ENCODE measurements around the gene CPXM2.

The CPXM2 gene

DNA sequence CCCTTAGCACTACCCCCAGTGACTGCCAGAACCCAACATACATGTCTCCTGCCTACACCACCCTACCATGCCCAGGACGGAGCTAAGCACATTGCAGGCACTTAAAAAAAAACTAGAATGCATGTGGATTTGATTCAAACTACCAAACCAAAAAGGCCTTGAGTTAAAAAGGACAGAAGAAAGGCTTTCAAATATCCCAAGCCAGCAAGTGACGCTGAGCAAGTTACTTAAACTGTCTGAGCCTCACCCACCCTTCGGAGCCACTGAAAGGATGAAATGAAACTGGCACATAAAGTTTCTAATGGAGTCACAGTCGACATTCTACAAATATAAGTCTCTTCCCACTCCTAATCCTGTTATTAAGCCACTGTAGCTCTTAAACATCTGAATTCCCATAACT lies 1.8 kb downstream of the CPXM2 start:
- Histone ChIP-seq H3K27ac (ENCODE audit: low read depth in 2 of 2, low read length in 2 of 2) (peak overlapping the region in 1 of 2 donors; percentile 43), H3K27me3 (ENCODE audit: control insufficient read depth in 2 of 2, insufficient read depth in 2 of 2, low read length in 2 of 2) (peaks cover 6 to 9% of the 10 kb centered on the region in 2 donors)

DNA sequence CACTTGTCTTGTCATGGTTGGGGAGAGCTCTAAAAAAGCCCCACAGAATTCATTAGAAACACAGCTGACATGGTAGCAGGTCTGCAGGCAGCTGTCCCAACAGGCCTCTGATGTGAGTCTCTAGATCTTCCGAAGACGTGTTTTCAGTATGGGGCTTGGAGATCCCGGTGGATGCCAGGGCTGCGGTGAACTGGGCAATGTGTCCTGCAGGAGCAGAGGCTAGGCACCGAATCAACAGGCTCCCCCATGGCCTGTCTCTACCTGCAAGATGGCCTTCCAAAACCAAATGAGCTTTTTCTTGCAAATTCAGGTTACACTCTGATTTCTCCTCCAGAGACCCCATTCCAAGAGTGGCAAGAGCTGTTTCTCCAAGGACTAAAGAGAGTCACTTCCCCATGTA lies 2.9 kb downstream of the CPXM2 start:
- H3K9me3 ChIP-seq (ENCODE audit: control insufficient read depth in 2 of 2, low read length in 2 of 2) = no peaks in the 10 kb centered on the region
- H3K4me1 ChIP-seq (ENCODE audit: control insufficient read depth in 2 of 2, insufficient read depth in 2 of 2, low read length in 2 of 2) = no peaks in the 10 kb centered on the region
- peaks cover 6 to 9% of the 10 kb centered on the region in 2 donors for H3K27me3 ChIP-seq (ENCODE audit: control insufficient read depth in 2 of 2, insufficient read depth in 2 of 2, low read length in 2 of 2)
- no peak overlapping the region for H3K9ac ChIP-seq (ENCODE audit: low read depth in 1 of 2, low read length in 2 of 2)
- no peak overlapping the region for H3K27ac ChIP-seq (ENCODE audit: low read depth in 2 of 2, low read length in 2 of 2)
- no peaks in the 10 kb centered on the region for H3K36me3 ChIP-seq (ENCODE audit: control insufficient read depth in 2 of 2, insufficient read depth in 2 of 2, low read length in 2 of 2)
- no peak overlapping the region for H3K4me3 ChIP-seq (ENCODE audit: low read length in 2 of 2)

More for the DNA sequence above, 1.8 kb downstream of the CPXM2 start:
- Histone ChIP-seq H3K9ac (ENCODE audit: low read depth in 1 of 2, low read length in 2 of 2) (no peak overlapping the region), H3K36me3 (ENCODE audit: control insufficient read depth in 2 of 2, insufficient read depth in 2 of 2, low read length in 2 of 2) (no peaks in the 10 kb centered on the region), H3K4me1 (ENCODE audit: control insufficient read depth in 2 of 2, insufficient read depth in 2 of 2, low read length in 2 of 2) (no peaks in the 10 kb centered on the region), H3K4me3 (ENCODE audit: low read length in 2 of 2) (no peak overlapping the region), H3K9me3 (ENCODE audit: control insufficient read depth in 2 of 2, low read length in 2 of 2) (no peaks in the 10 kb centered on the region)

DNA sequence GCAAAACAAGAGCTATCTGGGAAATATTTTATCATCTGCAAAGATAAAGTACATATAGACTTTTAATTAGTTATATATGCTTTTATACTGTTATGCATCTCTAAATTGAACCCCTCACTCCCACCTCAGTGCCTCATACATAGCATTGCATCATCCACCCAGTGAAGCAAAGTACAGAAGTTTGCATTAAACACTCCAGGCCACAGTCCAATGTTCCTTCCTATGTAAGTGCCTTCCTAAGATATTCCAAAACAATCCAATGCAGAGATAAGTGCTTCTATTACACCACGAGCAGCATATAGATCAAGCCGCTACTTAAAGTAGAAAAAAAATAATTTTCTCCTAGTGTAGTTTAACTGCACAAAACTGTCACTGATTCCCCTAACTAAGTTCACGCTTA lies 3.4 kb downstream of the CPXM2 start:
- Histone ChIP-seq H3K27me3 (ENCODE audit: control insufficient read depth in 2 of 2, insufficient read depth in 2 of 2, low read length in 2 of 2) (peaks cover 6 to 9% of the 10 kb centered on the region in 2 donors), H3K27ac (ENCODE audit: low read depth in 2 of 2, low read length in 2 of 2) (no peak overlapping the region), H3K4me3 (ENCODE audit: low read length in 2 of 2) (no peak overlapping the region), H3K9ac (ENCODE audit: low read depth in 1 of 2, low read length in 2 of 2) (no peak overlapping the region), H3K9me3 (ENCODE audit: control insufficient read depth in 2 of 2, low read length in 2 of 2) (no peaks in the 10 kb centered on the region), H3K36me3 (ENCODE audit: control insufficient read depth in 2 of 2, insufficient read depth in 2 of 2, low read length in 2 of 2) (no peaks in the 10 kb centered on the region), H3K4me1 (ENCODE audit: control insufficient read depth in 2 of 2, insufficient read depth in 2 of 2, low read length in 2 of 2) (no peaks in the 10 kb centered on the region)

DNA sequence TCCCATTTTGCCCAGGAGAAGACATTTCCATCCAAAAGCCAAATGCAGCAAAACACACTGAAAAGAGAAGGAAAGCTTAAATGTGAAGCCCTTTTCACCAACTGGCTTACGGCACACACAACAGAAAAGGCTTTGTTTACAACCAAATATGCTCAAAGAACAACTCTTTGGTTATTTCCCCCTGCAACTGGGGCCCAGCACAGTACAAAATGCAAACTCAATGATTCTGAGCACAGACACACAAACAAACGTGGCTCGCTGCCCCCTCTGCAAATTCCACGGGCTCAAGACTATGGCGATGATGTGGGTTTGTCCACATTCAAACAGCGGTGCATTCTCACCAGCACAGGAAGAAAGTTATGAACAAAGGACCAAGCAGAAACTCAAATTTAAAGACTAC lies 5.3 kb downstream of the CPXM2 start:
- no peaks in the 10 kb centered on the region for H3K4me1 ChIP-seq (ENCODE audit: control insufficient read depth in 2 of 2, insufficient read depth in 2 of 2, low read length in 2 of 2)
- H3K27ac ChIP-seq (ENCODE audit: low read depth in 2 of 2, low read length in 2 of 2) = no peak overlapping the region
- no peaks in the 10 kb centered on the region for H3K36me3 ChIP-seq (ENCODE audit: control insufficient read depth in 2 of 2, insufficient read depth in 2 of 2, low read length in 2 of 2)
- H3K9ac ChIP-seq (ENCODE audit: low read depth in 1 of 2, low read length in 2 of 2) = no peak overlapping the region
- H3K9me3 ChIP-seq (ENCODE audit: control insufficient read depth in 2 of 2, low read length in 2 of 2) = no peaks in the 10 kb centered on the region
- H3K27me3 ChIP-seq (ENCODE audit: control insufficient read depth in 2 of 2, insufficient read depth in 2 of 2, low read length in 2 of 2) = peaks cover 6 to 9% of the 10 kb centered on the region in 2 donors
- H3K4me3 ChIP-seq (ENCODE audit: low read length in 2 of 2) = no peak overlapping the region

DNA sequence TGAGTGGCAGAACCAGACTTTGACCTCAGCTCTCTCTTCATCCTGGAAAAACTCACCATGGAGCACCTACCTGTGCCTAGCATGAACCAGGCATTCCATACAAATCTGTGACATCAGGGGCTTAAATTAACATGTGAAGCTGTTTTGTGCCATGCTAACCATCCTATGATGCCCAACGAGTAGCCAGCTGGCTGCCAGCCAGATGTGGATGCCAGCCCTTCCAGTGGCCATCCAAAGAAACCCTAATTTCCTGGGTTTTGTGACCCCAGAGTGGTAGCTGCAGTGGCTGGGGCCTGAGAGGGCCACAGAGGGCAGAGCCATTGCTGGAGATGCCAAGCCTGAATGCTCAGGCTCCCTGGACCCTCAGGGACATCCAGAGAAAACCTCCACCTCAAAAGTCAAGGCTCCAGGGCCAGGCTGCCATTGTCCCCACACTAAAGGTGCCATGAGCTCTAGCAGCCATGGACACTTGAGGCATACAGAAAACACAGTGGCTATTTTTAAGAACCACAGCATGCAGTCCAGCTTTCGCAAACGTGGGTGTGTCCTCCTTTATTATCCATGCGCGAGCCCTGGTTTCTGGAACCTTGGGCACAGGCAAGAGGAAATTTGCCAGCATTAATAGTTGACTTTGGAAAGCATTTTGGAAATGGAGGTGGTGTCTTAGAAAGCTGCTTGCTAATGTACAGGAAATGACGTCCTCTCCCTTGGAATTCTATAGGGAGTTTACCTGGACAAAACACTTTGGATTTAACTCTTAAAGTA lies 6.0 kb downstream of the CPXM2 start:
- Histone ChIP-seq H3K9ac (ENCODE audit: low read depth in 1 of 2, low read length in 2 of 2) (no peak overlapping the region), H3K27ac (ENCODE audit: low read depth in 2 of 2, low read length in 2 of 2) (no peak overlapping the region), H3K36me3 (ENCODE audit: control insufficient read depth in 2 of 2, insufficient read depth in 2 of 2, low read length in 2 of 2) (no peaks in the 10 kb centered on the region), H3K4me1 (ENCODE audit: control insufficient read depth in 2 of 2, insufficient read depth in 2 of 2, low read length in 2 of 2) (no peaks in the 10 kb centered on the region), H3K9me3 (ENCODE audit: control insufficient read depth in 2 of 2, low read length in 2 of 2) (no peaks in the 10 kb centered on the region), H3K4me3 (ENCODE audit: low read length in 2 of 2) (no peak overlapping the region), H3K27me3 (ENCODE audit: control insufficient read depth in 2 of 2, insufficient read depth in 2 of 2, low read length in 2 of 2) (peaks cover 5 to 6% of the 10 kb centered on the region in 2 donors)

DNA sequence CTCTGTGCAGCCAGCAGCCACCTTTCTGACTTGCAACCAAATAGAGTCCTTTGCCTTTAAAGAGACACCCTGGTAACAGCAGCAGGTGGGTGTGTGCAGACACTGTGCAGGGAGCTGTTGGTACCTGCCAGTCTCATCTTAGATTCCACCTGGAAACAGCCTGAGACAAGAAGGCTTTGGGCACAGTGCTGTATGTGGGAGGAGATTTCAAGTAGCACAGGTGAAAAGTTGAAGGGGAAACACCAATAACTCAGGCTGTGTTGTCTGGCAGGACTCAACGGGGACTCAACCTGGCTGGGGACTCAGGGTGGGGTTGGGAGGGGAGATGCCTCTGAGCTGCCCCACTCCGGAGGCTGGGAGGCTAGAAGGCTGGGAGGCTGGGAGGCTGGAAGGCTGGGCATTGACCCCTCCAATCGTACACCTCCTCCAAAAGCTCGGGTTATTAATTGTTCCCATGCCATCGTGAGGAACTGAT lies 6.7 kb downstream of the CPXM2 start:
- Histone ChIP-seq H3K9ac (ENCODE audit: low read depth in 1 of 2, low read length in 2 of 2) (no peak overlapping the region), H3K27me3 (ENCODE audit: control insufficient read depth in 2 of 2, insufficient read depth in 2 of 2, low read length in 2 of 2) (peaks cover 0 to 4% of the 10 kb centered on the region in 2 donors), H3K9me3 (ENCODE audit: control insufficient read depth in 2 of 2, low read length in 2 of 2) (no peaks in the 10 kb centered on the region), H3K4me3 (ENCODE audit: low read length in 2 of 2) (no peak overlapping the region), H3K4me1 (ENCODE audit: control insufficient read depth in 2 of 2, insufficient read depth in 2 of 2, low read length in 2 of 2) (no peaks in the 10 kb centered on the region), H3K36me3 (ENCODE audit: control insufficient read depth in 2 of 2, insufficient read depth in 2 of 2, low read length in 2 of 2) (no peaks in the 10 kb centered on the region), H3K27ac (ENCODE audit: low read depth in 2 of 2, low read length in 2 of 2) (no peak overlapping the region)

DNA sequence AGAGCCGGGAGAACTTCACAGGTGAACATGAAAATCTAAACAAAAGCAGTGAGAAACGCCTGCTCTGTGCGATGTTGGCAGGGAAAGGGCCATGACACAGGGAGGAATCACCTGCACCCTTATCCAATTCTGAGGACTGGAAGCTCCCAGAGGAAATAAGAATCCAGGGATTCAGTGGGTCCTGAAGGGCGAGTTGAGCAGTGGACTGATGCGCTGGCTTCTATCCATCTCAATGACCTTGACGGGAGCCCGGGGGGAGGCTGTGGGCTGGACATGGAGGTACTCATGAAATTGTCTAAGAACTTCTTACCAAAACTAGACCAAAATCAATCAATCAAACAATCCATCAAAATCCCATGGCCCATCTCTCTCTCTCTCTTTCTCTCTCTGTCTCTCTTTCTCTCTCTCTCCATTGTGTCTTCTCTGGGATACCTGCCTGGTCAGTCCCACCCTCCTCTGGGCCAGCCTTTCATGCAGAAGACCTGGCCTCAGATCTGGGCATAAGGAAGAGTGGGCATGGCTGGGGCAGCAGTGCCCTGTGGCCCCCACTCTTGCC lies 7.2 kb downstream of the CPXM2 start:
- Histone ChIP-seq H3K36me3 (ENCODE audit: control insufficient read depth in 2 of 2, insufficient read depth in 2 of 2, low read length in 2 of 2) (no peaks in the 10 kb centered on the region), H3K27ac (ENCODE audit: low read depth in 2 of 2, low read length in 2 of 2) (no peak overlapping the region), H3K9ac (ENCODE audit: low read depth in 1 of 2, low read length in 2 of 2) (no peak overlapping the region), H3K4me3 (ENCODE audit: low read length in 2 of 2) (no peak overlapping the region), H3K9me3 (ENCODE audit: control insufficient read depth in 2 of 2, low read length in 2 of 2) (no peaks in the 10 kb centered on the region), H3K27me3 (ENCODE audit: control insufficient read depth in 2 of 2, insufficient read depth in 2 of 2, low read length in 2 of 2) (no peaks in the 10 kb centered on the region), H3K4me1 (ENCODE audit: control insufficient read depth in 2 of 2, insufficient read depth in 2 of 2, low read length in 2 of 2) (no peaks in the 10 kb centered on the region)

DNA sequence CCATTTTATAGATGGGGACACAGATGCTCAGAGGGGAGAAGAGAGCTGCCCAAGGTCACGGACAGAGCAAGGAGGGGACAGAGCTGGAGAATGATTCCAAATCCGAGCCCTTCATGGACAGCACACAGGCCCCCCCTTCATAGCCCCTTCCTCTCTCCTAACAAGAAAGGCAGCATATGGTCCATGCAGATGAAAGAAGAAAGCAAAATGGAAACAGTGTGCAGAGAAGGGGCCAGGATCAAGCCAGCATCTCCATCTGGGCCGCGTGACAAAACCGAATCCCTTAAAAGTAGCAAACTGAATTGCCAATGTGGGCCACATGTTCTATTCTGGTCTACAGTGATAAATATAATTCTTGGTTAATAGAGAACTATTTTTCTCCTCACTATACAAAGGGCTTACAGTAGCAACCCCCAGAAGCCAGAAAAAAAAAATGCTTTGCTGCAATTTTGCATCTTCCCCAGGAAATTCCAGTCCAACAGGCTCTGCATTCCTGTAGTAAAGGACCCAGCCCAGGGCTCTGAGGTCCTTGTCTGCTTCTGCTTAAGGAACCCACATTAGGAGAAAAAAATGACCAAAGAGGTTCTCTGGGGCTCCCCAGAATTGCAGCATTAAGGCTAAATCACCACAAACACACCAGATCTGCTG lies 7.8 kb downstream of the CPXM2 start:
- Histone ChIP-seq H3K9ac (ENCODE audit: low read depth in 1 of 2, low read length in 2 of 2) (no peak overlapping the region), H3K4me1 (ENCODE audit: control insufficient read depth in 2 of 2, insufficient read depth in 2 of 2, low read length in 2 of 2) (no peaks in the 10 kb centered on the region), H3K4me3 (ENCODE audit: low read length in 2 of 2) (no peak overlapping the region), H3K9me3 (ENCODE audit: control insufficient read depth in 2 of 2, low read length in 2 of 2) (no peaks in the 10 kb centered on the region), H3K36me3 (ENCODE audit: control insufficient read depth in 2 of 2, insufficient read depth in 2 of 2, low read length in 2 of 2) (no peaks in the 10 kb centered on the region), H3K27me3 (ENCODE audit: control insufficient read depth in 2 of 2, insufficient read depth in 2 of 2, low read length in 2 of 2) (no peaks in the 10 kb centered on the region), H3K27ac (ENCODE audit: low read depth in 2 of 2, low read length in 2 of 2) (no peak overlapping the region)

DNA sequence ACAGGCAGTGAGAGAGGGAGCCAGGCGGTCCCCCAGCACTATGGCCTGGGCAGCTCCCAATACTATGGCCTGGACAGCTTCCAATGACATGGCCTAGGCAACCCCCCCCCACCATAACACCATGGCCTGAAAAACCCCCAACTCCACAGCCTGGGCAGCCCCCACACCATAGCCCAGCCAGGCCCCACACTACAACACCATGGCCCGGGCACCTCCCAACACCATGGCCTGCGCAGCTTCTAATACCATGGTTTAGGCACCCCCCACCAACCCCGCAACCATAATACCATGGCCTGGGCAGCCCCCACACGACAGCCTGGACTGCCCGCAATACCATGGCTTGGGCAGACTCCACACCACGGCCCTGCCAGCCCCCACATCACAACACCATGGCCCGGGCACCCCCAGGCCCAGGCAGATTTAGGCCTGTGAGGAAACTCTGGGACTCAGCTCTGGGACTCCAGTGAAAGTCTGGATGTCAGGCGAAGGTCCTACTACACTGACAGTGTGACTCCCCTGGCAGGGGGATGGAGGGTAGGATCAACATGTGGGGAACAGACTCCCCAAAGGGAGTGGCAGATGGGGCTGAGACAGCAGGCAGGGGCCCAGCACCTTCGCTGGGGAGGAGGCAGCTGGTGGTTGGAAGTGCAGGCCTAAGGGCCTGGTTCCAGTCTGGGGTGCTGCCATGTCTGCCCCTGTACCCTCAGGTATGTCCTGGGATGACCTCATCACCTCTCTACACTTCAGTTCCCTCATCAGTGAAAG lies 8.7 kb downstream of the CPXM2 start:
- Histone ChIP-seq H3K4me3 (ENCODE audit: low read length in 2 of 2) (no peak overlapping the region), H3K4me1 (ENCODE audit: control insufficient read depth in 2 of 2, insufficient read depth in 2 of 2, low read length in 2 of 2) (no peaks in the 10 kb centered on the region), H3K36me3 (ENCODE audit: control insufficient read depth in 2 of 2, insufficient read depth in 2 of 2, low read length in 2 of 2) (no peaks in the 10 kb centered on the region), H3K9me3 (ENCODE audit: control insufficient read depth in 2 of 2, low read length in 2 of 2) (no peaks in the 10 kb centered on the region), H3K9ac (ENCODE audit: low read depth in 1 of 2, low read length in 2 of 2) (no peak overlapping the region), H3K27me3 (ENCODE audit: control insufficient read depth in 2 of 2, insufficient read depth in 2 of 2, low read length in 2 of 2) (no peaks in the 10 kb centered on the region), H3K27ac (ENCODE audit: low read depth in 2 of 2, low read length in 2 of 2) (no peak overlapping the region)

DNA sequence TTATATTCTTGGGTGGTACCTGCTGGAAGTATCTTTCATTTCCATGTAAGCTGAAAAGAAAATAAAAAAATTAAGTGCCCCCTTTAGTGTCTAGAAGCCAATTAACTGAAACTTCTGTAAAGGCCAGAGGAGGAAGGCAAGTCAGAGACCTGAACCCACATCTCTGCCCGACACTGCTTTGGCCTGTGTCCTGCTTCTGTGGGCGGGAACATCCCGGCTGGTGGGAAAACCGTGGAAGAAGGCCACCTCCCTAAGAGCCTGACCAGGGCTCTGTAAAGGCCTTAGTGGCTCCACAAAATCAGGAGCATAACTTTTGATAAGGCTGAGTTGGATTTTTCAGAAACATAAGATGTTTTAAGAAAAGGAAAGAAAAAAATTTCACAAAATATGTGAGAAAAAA lies 9.4 kb downstream of the CPXM2 start:
- Histone ChIP-seq H3K27ac (ENCODE audit: low read depth in 2 of 2, low read length in 2 of 2) (no peak overlapping the region), H3K36me3 (ENCODE audit: control insufficient read depth in 2 of 2, insufficient read depth in 2 of 2, low read length in 2 of 2) (no peaks in the 10 kb centered on the region), H3K27me3 (ENCODE audit: control insufficient read depth in 2 of 2, insufficient read depth in 2 of 2, low read length in 2 of 2) (no peaks in the 10 kb centered on the region), H3K4me1 (ENCODE audit: control insufficient read depth in 2 of 2, insufficient read depth in 2 of 2, low read length in 2 of 2) (no peaks in the 10 kb centered on the region), H3K4me3 (ENCODE audit: low read length in 2 of 2) (no peak overlapping the region), H3K9ac (ENCODE audit: low read depth in 1 of 2, low read length in 2 of 2) (no peak overlapping the region), H3K9me3 (ENCODE audit: control insufficient read depth in 2 of 2, low read length in 2 of 2) (no peaks in the 10 kb centered on the region)

Data from mucosa of rectum (tissue), 2 donors.